Stimulated activated CD4-positive, alpha-beta T cell treated with anti-CD3 and anti-CD28 coated beads, Interleukin-12 subunit alpha, Interleukin-12 subunit beta, amount 100 ng/mL, for 4 hours (primary cell): ENCODE results near the gene HDGFL3.
"Not testable (repeated sequence)": the region's sequence is repeated elsewhere in the genome, so short reads cannot be mapped to it uniquely, and the experiment has no call there.

Experiments
- DNase-seq: peaks from one replicate; pipeline ENCODE4 v3.0.0-alpha.2; 2020

The HDGFL3 gene

DNA sequence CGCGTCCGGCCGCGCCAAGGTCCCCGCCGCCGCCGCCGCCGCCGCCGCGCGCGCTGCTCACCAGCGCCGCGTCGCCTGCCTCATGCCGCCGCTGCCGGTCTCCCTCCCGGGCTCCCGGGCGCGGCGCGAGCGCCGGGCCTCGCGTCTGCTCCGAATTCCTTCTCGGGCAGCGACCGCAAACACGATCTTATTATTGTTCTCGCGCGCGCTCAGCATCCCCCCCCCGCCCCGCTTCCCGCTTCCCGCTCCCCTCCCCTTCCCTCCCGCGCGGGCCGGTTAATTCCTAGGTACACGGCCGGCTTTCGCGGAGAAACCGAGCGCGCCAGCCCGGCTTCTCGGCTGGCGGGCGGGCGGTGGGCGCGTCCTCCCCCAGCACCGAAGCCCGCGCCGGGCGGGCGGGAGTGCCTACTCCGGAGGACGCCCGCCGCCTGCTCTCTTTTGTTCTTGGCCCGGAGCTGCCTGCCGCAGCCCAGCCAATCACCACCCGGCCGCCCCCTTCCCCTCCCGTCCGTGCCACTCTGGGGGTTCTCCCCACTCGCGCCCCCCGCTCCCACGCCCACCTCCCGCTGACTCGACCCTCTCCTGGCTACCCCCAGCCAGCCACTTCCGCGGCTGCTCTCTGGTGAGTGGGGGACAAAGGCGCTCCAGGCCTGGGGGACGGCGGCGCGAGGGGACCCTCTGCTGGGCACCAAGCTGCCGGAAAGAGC lies at the start of gene HDGFL3:
Gene HDGFL3 (minus strand): TSS at position 164 of the 707 bp plus-strand sequence. CDS start 409 bp downstream, outside the sequence.
- peak; percentile 10 for DNase-seq

DNA sequence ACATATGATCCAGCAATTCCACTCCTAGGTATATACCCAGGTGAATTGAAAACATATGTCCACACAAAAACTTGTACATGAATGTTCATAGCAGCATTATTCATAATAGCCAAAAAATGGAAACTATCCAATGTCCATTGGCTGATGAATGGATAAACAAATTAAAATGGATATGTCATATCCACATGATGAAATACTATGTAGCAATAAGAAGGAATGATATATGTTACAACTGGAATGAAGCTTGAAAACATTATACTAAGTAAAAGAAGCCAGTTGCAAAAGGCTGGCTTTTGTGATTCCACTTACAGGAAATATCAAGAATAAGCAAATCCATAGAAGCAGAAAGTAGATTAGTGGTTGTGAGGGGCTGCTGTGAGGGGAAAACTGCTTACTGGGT lies 43.2 kb upstream of the HDGFL3 start:
- no peak for DNase-seq

GRCh38 chr15:83249030-83249343 lies 41.4 kb upstream of the HDGFL3 start:
- no peak for DNase-seq

DNA sequence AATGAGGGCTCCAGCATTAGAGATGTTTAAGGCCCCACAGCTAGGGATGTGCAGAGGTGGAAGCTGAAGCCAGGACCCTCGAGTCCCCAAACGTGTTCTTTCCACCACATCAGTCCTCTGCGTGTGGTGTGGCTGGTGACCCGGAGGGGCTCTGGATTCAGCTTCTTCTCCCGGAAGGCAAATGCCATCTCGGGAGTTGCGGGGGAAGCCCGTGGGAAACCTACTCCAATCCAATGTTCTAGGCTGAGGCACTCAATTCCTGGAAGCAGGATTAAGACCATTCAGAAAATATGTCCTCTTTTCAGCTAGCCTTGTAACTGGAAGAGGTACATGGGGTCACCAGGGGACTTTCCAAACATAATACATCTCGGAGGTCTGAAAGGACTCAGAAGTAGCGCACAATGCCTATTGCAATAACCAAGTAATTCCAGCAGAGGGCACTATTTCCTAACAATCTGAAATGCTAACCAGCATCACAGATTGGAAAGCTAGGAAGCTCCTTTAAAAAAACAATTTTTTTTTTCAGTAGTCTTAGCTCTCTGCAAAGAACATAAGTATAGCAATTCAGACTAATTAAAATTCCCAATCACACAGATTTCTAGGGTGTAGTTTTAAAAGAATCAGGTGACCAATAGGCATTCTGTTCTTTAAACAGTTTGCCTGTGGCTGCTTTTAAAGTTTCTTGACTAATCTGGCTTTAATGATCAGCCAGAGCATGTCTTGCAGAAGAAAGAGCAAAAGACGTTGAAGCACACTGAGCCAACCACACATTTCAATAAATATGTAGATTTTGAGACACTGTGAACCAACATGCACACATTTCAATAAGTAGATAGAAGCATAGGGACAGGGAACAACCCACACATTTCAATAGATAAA lies 40.8 kb upstream of the HDGFL3 start:
- no peak for DNase-seq

GRCh38 chr15:83243634-83244033 lies 36.0 kb upstream of the HDGFL3 start:
- DNase-seq = no peak

DNA sequence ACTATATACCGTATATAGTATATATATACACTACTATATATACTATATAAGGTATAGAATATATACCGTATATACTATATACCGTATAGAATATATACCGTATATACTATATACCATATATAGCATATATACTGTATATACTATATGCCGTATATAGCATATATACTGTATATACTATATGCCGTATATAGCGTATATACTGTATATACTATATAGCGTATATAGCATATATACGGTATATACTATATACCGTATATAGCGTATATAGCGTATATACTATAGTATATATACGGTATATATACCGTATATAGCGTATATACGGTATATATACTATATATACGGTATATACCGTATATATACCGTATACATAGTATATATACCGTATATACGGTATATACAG lies 22.6 kb upstream of the HDGFL3 start:
- no peak for DNase-seq

DNA sequence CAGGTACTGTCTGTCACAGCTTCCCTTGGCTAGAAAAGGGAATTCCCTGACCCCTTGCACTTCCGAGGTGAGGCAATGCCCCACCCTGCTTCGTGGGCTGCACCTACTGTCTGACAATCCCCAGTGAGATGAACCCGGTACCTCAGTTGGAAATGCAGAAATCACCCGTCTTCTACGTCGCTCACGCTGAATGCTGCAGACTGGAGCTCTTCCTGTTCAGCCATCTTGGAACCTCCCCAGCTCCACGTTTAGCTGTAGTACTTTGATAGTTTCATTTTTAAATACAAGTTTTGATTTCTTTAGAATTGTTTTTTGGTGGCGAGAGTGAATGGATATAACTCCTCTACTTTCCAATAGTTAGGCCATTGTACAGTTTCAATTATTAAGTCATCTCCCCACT lies 17.8 kb upstream of the HDGFL3 start:
- no peak for DNase-seq

DNA sequence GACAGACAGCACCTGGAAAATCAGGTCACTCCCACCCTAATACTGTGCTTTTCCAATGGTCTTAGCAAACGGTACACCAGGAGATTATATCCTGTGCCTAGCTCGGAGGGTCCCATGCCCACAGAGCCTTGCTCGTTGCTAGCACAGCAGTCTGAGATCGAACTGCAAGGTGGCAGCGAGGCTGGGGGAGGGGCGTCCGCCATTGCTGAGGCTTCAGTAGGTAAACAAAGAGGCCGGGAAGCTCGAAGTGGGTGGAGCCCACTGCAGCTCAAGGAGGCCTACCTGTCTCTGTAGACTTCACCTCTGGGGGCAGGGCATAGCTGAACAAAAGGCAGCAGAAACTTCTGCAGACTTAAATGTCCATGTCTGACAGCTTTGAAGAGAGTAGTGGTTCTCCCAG lies 14.2 kb upstream of the HDGFL3 start:
- DNase-seq = not testable (repeated sequence)

- DNase-seq = no peak
Measured at GRCh38 chr15:83219026-83219425, 11.4 kb upstream of the HDGFL3 start.

DNA sequence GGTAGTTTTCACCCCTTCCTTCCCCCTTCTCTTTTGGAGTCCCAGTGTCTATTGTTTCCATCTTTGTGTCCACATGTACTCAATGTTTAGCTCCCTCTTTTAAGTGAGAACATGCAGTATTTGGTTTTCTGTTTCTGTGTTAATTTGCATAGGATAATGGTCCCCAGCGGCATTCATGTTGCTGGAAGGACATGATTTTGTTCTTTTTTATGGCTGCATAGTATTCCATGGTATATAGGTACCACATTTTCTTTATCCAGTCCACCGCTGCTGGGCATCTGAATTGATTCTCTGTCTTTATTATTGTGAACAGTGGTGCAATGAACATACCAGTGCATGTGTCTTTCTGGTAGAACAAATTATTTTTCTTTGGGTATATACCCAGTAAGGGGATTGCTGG lies 7.7 kb upstream of the HDGFL3 start:
- no peak for DNase-seq

DNA sequence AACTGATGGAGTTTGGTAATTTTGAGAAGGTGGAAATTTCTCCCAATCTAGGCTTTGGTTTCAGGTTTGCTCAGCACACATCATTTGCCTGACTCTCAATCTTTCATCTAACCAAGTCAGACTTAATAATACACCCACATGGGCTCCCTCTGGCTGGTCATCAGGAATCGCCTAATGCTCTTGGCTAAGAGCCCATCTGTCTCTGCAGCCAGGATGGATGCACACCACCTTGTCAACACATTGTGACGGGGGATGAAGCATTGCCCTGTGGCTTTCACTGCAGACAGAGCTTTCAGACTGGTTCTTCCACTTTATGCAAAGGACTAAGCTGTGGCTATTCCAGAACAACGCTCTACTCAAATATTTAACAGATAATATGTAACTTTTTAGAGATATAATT lies 3.0 kb upstream of the HDGFL3 start:
- DNase-seq = no peak

- DNase-seq = no peak
Measured at GRCh38 chr15:83209333-83209732, 1.7 kb upstream of the HDGFL3 start.

DNA sequence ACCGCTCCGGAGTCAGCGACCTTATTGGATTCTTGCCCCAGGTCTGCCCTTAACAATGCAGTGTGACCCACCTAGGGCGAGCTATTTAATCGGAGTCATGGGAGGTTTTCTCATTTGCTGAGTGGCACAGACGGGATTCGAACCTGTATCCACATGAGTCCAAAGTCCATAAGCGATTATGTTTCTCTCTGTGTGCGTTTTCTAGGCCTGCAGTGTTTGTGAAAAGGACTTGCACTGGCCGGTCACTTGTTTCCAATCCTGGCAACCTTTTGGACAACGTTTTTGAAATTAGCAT lies 691 bp upstream of the HDGFL3 start:
- no peak for DNase-seq

DNA sequence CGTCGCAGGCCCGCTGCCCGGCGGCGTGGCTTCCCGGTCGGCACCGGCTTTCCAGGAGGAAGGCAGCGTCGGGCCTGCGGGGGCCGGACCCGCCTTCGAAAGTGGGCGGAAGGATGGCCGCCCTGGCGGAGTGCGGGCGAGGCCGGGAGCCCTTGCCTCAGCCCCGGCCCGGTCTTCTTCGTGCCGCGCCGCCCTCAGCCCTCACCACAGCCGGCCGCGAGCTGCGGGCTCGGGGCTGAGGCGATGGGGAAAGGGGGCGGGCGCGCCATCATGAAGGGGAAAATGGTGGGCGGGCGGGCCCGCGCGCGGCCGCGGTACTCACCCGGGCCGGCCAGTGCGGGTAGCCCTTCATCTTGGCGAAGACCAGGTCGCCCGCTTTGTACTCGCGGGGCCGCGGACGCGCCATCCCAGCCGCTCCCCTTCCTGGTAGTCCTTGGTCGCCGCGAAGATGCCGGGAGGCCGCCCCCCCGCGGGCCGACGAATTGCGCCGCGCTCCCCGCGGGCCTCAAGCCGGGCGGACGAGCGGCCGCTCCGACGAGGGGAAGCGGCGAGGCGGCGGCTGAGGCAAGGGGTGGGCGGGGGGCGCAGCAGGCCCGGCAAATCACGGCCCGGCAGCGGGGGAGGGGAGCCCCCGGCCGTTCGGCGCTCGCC lies 489 bp downstream of the HDGFL3 start:
- DNase-seq = peak; percentile 5

- DNase-seq = no peak
Measured at GRCh38 chr15:83206526-83207008, 1.1 kb downstream of the HDGFL3 start.

DNA sequence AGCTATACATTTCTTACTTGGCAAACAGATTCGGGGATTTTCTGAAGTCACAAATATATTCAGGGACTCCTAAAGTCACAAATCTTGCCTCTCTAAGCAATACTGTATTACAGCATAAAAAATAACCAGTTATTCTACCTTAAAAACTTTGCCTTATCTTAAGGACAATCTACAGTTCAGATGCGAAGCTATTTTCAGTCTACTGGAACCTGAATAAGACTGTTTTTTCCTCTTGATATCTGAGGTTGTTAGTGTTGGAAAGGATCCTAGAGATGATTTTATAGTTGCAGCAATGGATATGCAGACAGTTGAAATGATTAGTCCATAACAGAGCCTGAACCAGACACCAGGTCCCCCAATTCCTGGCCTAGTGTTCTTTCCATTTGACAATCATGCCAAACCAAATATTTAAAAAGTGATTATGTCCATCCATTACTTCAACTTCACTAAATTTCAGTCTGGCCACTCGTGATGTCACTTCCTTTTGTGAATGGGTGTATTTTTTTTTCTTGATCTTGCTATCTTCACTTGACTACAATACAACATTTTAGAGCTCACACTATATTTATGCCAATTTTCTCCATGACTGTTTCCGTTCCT lies 1.8 kb downstream of the HDGFL3 start:
- no peak for DNase-seq

GRCh38 chr15:83204697-83205096 lies 2.9 kb downstream of the HDGFL3 start:
- DNase-seq = no peak

DNA sequence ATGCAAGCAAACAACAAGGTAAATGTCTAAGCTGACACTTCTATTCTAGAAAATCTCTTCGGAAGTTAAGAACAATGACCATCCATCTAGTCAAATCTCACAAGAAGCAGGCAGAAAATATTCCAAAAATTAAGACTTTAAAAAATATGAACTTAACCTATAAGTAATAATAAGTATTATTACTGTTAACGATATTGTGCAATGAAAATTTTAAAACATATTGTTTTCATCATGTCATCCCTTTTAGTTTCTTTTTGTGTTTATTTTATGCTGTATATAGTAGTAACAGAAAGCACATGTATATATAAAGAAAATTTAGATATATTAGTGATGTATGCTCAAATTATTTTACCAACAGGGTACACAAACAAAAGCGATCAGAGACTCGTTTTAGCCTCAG lies 4.1 kb downstream of the HDGFL3 start:
- DNase-seq = no peak

GRCh38 chr15:83200589-83200988 lies 7.0 kb downstream of the HDGFL3 start:
- no peak for DNase-seq

DNA sequence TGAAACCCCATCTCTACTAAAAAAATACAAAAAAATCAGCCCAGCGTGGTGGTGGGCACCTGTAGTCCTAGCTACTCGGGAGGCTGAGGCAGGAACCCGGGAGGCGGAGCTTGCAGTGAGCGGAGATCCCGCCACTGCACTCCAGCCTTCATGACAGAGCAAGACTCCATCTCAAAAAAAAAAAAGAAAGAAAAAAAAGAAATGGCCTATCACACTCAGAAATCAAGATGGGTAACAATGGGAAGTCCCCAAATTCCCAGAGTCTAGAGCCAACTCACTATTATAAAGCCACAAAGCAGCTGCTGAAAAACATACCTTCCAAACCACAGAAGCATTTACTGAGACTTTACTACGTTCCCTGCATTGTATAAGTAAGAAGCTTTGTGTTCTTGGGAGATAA lies 7.5 kb downstream of the HDGFL3 start:
- DNase-seq = no peak

GRCh38 chr15:83199288-83199687 lies 8.3 kb downstream of the HDGFL3 start:
- DNase-seq = no peak

DNA sequence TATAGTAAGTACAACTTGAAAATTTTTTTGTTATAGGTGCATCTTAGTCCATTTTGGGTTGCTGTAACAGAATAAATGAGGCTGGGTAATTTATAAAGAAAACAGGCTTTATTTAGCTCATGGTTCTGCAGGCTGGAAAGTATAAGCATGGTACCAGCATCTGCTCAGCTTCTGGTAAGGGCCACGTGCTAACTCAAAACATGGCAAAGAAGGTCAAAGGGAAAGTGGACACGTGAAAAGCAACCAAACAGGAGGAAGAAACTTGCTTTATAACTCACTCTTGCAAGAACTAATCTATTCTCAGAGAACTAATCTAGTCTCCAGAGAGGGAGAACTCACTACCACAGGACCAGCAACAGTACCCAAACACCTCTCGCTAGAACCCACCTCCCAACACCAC lies 9.1 kb downstream of the HDGFL3 start:
- DNase-seq = no peak

DNA sequence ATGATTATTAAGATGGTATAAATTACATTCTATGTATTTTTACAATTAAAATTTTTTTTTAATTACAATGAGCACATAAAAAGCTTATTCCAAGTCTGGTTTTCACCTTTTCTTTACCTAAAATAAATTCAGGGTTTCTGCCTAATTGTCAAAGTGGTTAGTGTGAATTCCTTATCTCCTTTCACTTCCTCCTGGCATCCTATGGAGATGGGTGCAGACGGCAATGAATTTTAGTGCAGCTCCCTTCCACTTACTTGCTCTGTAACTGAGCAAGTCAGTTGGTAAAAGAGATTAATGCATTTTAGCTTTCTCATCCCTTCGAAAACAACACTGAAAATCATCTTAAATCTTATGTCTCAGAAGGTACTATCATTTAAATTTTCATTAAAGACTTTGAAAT lies 13.1 kb downstream of the HDGFL3 start:
- no peak for DNase-seq

- no peak for DNase-seq
Measured at GRCh38 chr15:83193721-83194120, 13.9 kb downstream of the HDGFL3 start.
